HG03571 (cell line): ENCODE measurements around the gene PPIP5K1.

Experiments used
- ATAC-seq: cut with Tn5 transposase; IDR thresholded peaks from one replicate; pipeline ENCODE4 v1.9.1; 2021; ENCODE audit not compliant: unreplicated experiment

PPIP5K1 gene

DNA sequence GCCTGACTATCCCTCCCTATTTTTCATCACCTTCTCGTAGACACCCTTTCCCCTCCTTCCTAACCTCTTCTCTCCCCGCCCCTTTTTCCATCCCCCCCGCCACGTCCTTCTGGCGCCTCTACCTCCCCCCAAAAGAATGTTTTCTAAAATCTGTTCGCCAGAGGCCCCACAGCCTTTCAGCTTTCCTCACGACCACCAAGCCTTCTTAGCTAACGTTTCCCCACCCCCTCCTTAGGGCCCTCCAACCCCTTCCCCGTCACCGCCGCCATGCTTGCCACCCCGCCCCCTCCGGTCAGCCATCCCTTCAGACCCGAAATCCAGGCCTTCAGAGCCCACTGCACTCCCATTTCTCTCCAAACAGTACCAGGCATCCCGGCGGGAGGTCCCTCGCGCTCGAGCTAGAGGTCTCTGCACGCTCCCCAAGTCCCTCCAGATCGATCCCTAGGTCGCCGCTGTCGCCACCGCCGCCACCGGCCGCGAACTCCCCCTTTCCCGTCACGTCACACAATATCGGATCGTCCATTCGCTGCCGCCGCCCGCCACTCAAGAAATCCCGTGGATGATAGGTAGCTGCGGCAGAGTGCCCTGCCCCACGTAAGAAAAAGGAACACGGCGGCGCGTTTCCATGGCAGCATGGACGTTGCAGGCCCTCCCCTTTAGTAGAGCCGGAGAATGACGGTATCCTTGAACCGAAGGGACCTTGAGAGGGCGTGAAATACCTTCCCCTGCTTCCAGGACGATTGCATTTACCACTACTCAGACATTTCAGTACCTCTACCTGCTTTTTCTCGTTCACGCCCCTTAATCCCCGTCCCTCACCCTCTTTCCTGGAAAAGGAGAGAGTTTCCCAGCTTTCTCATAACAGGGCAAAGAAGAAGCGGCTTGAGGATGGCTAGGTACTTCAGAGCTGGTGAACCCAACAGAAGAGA, 97.1 kb downstream of the PPIP5K1 start, which contains the start of gene TP53BP1:
Gene TP53BP1 (minus strand): TSS at position 484 of the 929 bp plus-strand sequence. CDS start 113 bp downstream, at position 371.
- ATAC-seq = peak; percentile 96

DNA sequence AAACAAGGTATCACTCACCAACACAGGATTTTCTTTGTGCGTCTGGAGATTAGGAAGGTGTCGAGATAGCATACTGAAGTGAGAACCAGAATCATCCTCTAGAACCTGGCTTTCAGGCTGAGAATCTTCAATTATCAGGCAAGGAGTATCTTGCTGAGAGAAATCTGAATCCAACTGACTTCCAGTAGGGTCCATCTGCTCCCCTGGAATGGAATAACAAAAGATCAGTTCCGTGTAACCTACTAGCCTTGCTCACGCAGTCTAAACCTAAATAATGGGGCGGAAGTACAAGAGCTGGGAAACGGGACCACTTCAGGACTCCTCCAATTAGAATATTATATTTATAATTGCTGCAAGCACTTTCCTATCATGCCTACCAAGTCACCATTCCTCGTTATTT, 97.7 kb downstream of the PPIP5K1 start:
- no peak for ATAC-seq

DNA sequence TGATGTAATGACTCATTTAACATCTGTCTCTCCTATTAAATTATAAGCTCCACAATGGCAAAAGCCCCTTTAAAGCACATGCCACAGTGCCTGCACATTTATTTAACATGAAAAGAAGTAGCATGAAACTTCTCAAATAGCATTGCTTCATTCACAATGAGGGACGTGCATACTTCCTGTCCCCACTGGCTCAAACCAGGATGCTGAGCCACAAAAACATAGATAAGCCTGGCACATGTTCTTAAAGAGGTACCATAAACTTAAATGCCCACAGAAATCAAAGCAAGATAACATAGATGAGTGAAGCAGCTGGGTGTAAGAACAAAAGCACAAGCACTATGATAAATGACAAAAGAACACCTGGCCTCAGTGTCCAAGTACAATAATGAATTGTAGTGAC, 100.8 kb downstream of the PPIP5K1 start:
- ATAC-seq = no peak

DNA sequence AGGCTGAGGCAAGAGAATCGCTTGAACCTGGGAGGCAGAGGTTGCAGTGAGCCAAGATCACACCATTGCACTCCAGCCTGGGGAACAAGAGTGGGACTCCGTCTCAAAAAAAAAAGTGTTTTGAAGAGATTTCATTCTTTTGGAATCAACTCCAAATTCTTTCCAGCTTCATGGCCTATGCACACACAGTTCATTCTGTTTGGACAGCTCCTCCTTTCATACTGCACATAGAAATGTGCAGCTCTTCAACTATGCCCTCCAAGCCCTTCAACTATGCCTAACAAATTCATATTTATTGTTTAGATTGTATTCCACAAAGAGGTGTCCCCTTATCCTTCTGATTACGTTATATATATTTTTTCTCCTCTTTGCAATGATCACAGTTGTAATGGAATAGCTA, 101.2 kb downstream of the PPIP5K1 start:
- ATAC-seq = no peak

DNA sequence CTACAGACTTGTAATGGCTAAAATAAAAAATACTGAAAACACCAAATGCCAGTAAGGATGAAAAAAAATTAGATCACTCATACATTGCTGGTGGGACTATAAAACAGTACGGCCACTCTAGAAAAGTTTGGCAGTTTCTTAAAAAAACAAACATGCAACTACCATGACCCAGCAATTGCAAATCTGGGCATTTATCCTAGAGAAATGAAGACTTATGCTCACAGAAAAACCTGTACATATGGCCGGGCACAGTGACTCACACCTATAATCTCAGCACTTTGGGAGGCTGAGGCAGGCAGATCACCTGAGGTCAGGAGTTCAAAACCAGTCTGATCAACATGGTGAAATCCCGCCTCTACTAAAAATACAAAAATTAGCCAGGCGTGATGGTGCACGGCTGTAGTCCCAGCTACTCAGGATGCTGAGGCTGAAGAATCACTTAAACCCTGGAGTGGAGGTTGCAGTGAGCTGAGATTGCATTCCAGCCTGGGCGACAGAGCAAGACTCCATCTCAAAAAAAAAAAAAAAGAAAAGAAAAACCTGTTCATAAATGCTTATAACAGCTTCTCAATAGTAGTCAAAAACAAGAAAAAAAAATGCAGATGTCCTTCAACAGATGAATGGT, 102.6 kb downstream of the PPIP5K1 start:
- ATAC-seq = no peak

DNA sequence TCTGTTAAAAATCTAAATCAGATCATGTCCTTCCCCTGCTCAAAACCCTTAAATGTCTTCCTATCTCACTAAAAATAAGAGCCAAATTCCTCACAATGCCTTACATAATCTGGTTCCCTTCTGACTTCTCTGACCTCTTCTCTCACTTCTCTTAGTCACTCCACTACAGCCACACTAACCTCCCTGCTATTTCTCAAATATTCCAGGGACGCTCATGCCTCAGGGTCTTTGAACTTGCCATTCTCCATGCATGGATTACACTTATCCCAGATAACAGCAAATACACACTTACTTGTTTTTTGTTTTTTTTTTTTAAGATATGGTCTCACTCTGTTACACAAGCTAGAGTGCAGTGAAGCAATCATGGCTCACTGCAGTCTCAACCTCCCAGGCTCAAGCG, 105.6 kb downstream of the PPIP5K1 start:
- ATAC-seq = no peak
